K562 (cell line): Measurements from ENCODE around the gene PFKP. TPM values are rescaled to one million over a fixed set of nuclear protein-coding genes. Genes with fewer than 3 reads are reported as not detected.

Experiments
- ATAC-seq: fragments of 200-7000 bp; cut with Tn5 transposase; 3 replicates; pipeline ENCODE4 v1.9.1; 2020; ENCODE audit warnings: moderate library complexity
- BruUV-seq: library from RNA; stranded (reverse); fragments of 400-500 nt; replicated peaks from 2 replicates; lab custom pipeline; 2021; lab: Mats Ljungman, UMichigan
- CTCF ChIA-PET: fragments of 300-600 bp; formaldehyde crosslinking; extraction: SDS; loops from one replicate; lab custom pipeline; 2021; ENCODE audit warnings: low intra/inter-chr PET ratio; lab: Yijun Ruan, JAX
- POLR2A ChIA-PET: fragments of 300-600, 350-650 bp; sonication (Branson Sonifier 250); formaldehyde crosslinking; extraction: SDS; loops from one replicate; lab custom pipeline; 2021; ENCODE audit warnings: antibody characterized with exemption, inconsistent platforms; lab: Yijun Ruan, JAX
- DNase-seq, 4 experiments: peaks; one replicate each; pipeline versions ENCODE4 v3.0.0 to v3.0.0-alpha.2; 2011 to 2018; ENCODE audit warnings: low spot score in 3 of 4, mixed read lengths in 3 of 4; ENCODE audit errors: extremely low read depth in 1 of 4
- FAIRE-seq: peaks from 2 replicates; lab custom pipeline; 2011; peaks lifted over from hg19 to GRCh38; lab: Jason Lieb, UNC
- H2AFZ ChIP-seq: 2 replicates; pipeline ENCODE4 v1.6.0; 2011; ENCODE audit warnings: low read depth, low read length, control low read depth, inconsistent platforms
- H3K27ac ChIP-seq: fragments of 200-600 bp; 3 replicates; pipeline ENCODE4 v1.8.0; 2011; ENCODE audit warnings: low read depth, mild to moderate bottlenecking, control low read depth, inconsistent platforms, low read length, moderate library complexity, mixed read lengths; ENCODE audit errors: extremely low read depth
- H3K27me3 ChIP-seq, 2 experiments: fragments of 300-600 bp in 1 of 2; 2 replicates in 1 of 2; 3 replicates in 1 of 2; pipeline versions ENCODE4 v1.6.0 to v1.8.0; 2011; ENCODE audit warnings: inconsistent platforms in 2 of 2, low read length in 2 of 2, mild to moderate bottlenecking in 1 of 2, mixed read lengths in 1 of 2, moderate library complexity in 1 of 2; ENCODE audit not compliant: control insufficient read depth in 2 of 2, insufficient read depth in 2 of 2
- H3K36me3 ChIP-seq: fragments of 300-600 bp; 3 replicates; pipeline ENCODE4 v1.8.0; 2011; ENCODE audit warnings: mild to moderate bottlenecking, low read length, inconsistent platforms; ENCODE audit not compliant: control insufficient read depth, insufficient read depth
- H3K4me1 ChIP-seq, 2 experiments: fragments of 200-600 bp in 1 of 2; replicated peaks in 1 of 2; 2 replicates in 1 of 2; 3 replicates in 1 of 2; pipeline versions ENCODE4 v1.5.1 to v1.8.0; 2011; ENCODE audit warnings: inconsistent platforms in 2 of 2, low read length in 2 of 2, mild to moderate bottlenecking in 1 of 2, mixed read lengths in 1 of 2, moderate library complexity in 1 of 2; ENCODE audit not compliant: control insufficient read depth in 2 of 2, insufficient read depth in 2 of 2
- H3K4me2 ChIP-seq: 2 replicates; pipeline ENCODE4 v1.6.1; 2011; ENCODE audit warnings: low read length, control low read depth, inconsistent platforms, mixed read lengths; ENCODE audit not compliant: insufficient read depth
- H3K4me3 ChIP-seq: fragments of 200-600 bp; sonication (generic), shearing (Covaris generic); 2 replicates; pipeline ENCODE4 v1.5.1; 2016; ENCODE audit warnings: control low read depth, inconsistent platforms
- H3K79me2 ChIP-seq: fragments of 200-600 bp; 3 replicates; pipeline ENCODE4 v1.8.0; 2011; ENCODE audit warnings: low read length, inconsistent platforms; ENCODE audit not compliant: control insufficient read depth, insufficient read depth
- H3K9ac ChIP-seq, 2 experiments: 2 replicates each; pipeline versions ENCODE4 v1.6.0 to v1.6.1; 2011; ENCODE audit warnings: low read depth in 2 of 2, low read length in 2 of 2, control low read depth in 1 of 2, inconsistent platforms in 1 of 2, mild to moderate bottlenecking in 1 of 2, mixed read lengths in 1 of 2; ENCODE audit not compliant: insufficient read depth in 1 of 2
- H3K9me1 ChIP-seq: one replicate; pipeline ENCODE4 v1.6.0; 2011; ENCODE audit warnings: inconsistent platforms, mild to moderate bottlenecking, low read length, moderate library complexity; ENCODE audit not compliant: control insufficient read depth, insufficient read depth
- H3K9me3 ChIP-seq: replicated peaks from 2 replicates; pipeline ENCODE4 v1.5.1; 2011; ENCODE audit warnings: low read depth, low read length, inconsistent platforms; ENCODE audit not compliant: control insufficient read depth, insufficient read depth
- H4K20me1 ChIP-seq: replicated peaks from 2 replicates; pipeline ENCODE4 v1.6.1; 2011; ENCODE audit warnings: low read length, inconsistent platforms, mixed read lengths; ENCODE audit not compliant: control insufficient read depth, insufficient read depth
- PML ChIP-seq: IDR thresholded peaks from 2 replicates; pipeline ENCODE4 v1.6.1; 2012; ENCODE audit warnings: low read length, inconsistent platforms
- WGBS: fragments of 100-300 bp; shearing (Covaris generic); methylation state at CpG from one replicate; pipeline ENCODE4 v1.1.6; 2016; ENCODE audit warnings: low coverage, mixed read lengths; ENCODE audit not compliant: insufficient coverage; ENCODE audit errors: missing lambda C conversion rate; 5-methylcytosine and 5-hydroxymethylcytosine counted together
- in situ Hi-C: fragments of 300-500 bp; cut with MboI; formaldehyde crosslinking; loops from 4 replicates; pipeline ENCODE4 v1.15.0; 2018; ENCODE audit warnings: inconsistent platforms, mixed read lengths
- intact Hi-C: fragments of 100-400 bp; cut with micrococcal nuclease; formaldehyde crosslinking; loops from 2 replicates; pipeline ENCODE4 v1.14.2; 2022
- polyA plus RNA-seq, 8 experiments: library from polyadenylated mRNA; depleted of rRNA in 4 of 8; stranded (reverse) in 5 of 8; unstranded in 3 of 8; fragments of >200 nt; fragmentation: Nextera tagmentation in 2 of 8; fragmentation: Illumina TruSeq in 1 of 8; extraction: Ambion mirVana in 2 of 8; extraction: Trizol in 1 of 8; gene quantifications; 2 replicates each; pipeline versions ENCODE4 v1.2.1 to v1.2.3, GENCODE V29; 2011 to 2014; ENCODE audit warnings: inconsistent platforms in 1 of 8, missing spikeins in 1 of 8
- total RNA-seq, 7 experiments: library from RNA; depleted of rRNA in 6 of 7; stranded (reverse); fragments of >200 nt in 6 of 7; fragmentation: Illumina TruSeq in 2 of 7; extraction: Trizol in 2 of 7; gene quantifications; 2 replicates each; pipeline versions ENCODE4 v1.2.1 to v1.2.3, GENCODE V29; 2011 to 2021; ENCODE audit warnings: low replicate concordance in 1 of 7
- TF ChIP-seq, protein P1 (sequence below): IDR thresholded peaks from 2 replicates; pipeline ENCODE4 v1.6.1; 2016; ENCODE audit warnings: missing genetic modification characterization, missing compliant biosample characterization

The PFKP gene
- total and polyA plus RNA-seq, 9 of the 15 experiments (the other 6 are each of a cell fraction or from before 2014, with no cell fraction given) = 23.5 to 116 (median 62.1) TPM

DNA sequence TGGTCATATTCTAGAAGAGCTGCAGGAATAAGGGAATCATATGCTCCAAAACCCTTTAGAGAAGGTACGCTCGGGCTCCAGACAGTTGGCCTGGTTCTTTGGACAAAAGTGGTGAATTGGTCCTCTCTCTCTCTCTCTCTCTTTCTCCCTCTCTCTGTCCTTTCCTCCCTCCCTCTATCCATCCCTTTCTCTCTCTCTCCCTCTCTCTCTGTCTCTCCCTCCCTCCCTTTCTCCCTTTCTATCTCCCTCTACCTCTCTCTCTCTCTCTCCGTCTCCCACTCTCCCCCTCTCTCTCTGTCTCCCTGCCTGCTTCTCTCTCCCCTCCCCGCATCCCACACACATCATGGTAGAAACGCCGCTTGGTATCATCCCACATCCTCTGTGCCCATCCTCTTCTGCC, 19.8 kb upstream of the PFKP start:
- no peak overlapping the region for H3K4me2 ChIP-seq
- H3K36me3 ChIP-seq = no peaks in the 10 kb centered on the region
- no peaks in the 10 kb centered on the region for H4K20me1 ChIP-seq
- no peaks in the 10 kb centered on the region for H3K9me1 ChIP-seq
- H3K9me3 ChIP-seq = no peaks in the 10 kb centered on the region
- H3K4me3 ChIP-seq = no peak overlapping the region
- no peaks in the 10 kb centered on the region for H3K79me2 ChIP-seq
- FAIRE-seq = no peak
- in situ Hi-C loops = loop anchor here (5.0 kb wide), 1 partner anchor 120 kb away; no protein-coding TSS in a partner anchor
- no peak for ATAC-seq
- no TSS peak for BruUV-seq
- no peak overlapping the region for H2AFZ ChIP-seq
- no peak overlapping the region for H3K9ac ChIP-seq
- WGBS = 68% methylated on average over 5 of the region's 6 CpGs
- DNase-seq = no peak
- ChIA-PET CTCF (no interaction called here), POLR2A (no interaction called here)
- H3K27me3 ChIP-seq = no peaks in the 10 kb centered on the region; a peak in 1 of 5 replicates
- intact Hi-C loops = no loop called here
- H3K27ac ChIP-seq = no peak overlapping the region
- H3K4me1 ChIP-seq = peaks cover 14 to 22% of the 10 kb centered on the region in 2 experiments
- TF ChIP-seq, protein P1, sequence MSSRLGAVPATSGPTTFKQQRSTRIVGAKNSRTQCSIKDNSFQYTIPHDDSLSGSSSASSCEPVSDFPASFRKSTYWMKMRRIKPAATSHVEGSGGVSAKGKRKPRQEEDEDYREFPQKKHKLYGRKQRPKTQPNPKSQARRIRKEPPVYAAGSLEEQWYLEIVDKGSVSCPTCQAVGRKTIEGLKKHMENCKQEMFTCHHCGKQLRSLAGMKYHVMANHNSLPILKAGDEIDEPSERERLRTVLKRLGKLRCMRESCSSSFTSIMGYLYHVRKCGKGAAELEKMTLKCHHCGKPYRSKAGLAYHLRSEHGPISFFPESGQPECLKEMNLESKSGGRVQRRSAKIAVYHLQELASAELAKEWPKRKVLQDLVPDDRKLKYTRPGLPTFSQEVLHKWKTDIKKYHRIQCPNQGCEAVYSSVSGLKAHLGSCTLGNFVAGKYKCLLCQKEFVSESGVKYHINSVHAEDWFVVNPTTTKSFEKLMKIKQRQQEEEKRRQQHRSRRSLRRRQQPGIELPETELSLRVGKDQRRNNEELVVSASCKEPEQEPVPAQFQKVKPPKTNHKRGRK (tag) = peak; percentile 47
- TF ChIP-seq PML = no peak
